ENCODE data around the gene PIP5K1C. TPM values are rescaled to one million over a fixed set of nuclear protein-coding genes. Genes with fewer than 3 reads are reported as not detected.

PIP5K1C gene
- total RNA-seq, 1 donor from 2014 or later: 22.5 TPM

GRCh38 chr19:3659746-3660112, 40.5 kb downstream of the PIP5K1C start:
- intact Hi-C loops (cut with micrococcal nuclease): no loop called here
- Mint-ChIP-seq H3K4me1 (no peaks in the 10 kb centered on the region), H3K36me3 (ENCODE audit: low read depth) (peaks cover 14% of the 10 kb centered on the region), H3K27ac (no peak overlapping the region), H3K27me3 (no peaks in the 10 kb centered on the region), H3K4me3 (no peak overlapping the region), H3K9me3 (no peaks in the 10 kb centered on the region)
- no peak for DNase-seq

DNA sequence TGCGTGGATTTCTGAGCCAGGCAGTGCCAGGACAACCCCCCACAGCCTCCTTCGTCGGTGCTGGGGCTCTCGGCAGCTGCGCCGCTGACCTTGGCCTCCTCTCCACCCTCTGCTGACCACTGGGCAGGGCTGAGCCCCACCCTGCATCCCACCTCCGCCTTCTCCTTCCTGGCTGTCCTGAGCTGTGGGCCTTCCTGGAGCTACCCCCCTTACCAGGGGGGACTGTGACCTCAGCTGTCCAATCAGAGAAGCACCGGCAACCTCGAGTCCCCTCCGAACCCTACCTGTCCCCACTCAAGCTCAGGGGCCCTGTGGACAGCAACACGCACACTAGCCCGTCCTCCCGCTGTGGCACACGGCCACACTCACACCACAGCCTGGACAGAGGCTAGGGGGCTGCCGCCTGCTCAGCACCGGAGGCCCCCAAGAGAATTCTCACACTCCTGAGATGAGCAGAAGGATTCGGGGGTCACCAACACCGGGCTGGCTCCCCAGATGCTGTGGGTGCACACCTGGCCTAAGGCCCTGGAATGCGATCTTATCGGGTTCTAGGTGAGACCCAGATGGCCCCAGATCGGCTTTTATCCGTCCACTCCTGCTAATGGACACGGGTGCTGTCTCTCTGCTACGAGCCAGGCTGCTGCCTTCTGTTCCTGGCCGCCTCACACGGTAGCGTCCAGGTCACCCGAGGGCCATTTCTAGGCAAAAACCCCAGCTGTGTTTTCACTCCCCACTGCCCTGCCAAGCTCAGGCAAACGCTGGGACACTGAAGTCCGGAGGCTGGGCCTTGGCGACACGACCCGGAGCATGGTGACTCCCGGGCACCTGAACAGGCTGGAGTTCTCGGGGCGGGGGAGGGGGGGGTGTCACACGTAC, 41.2 kb downstream of the PIP5K1C start:
- Mint-ChIP-seq H3K27ac (no peak overlapping the region), H3K36me3 (ENCODE audit: low read depth) (peaks cover 14% of the 10 kb centered on the region), H3K4me1 (no peaks in the 10 kb centered on the region), H3K4me3 (no peak overlapping the region), H3K9me3 (no peaks in the 10 kb centered on the region), H3K27me3 (no peaks in the 10 kb centered on the region)
- DNase-seq: no peak
- intact Hi-C loops (cut with micrococcal nuclease): no loop called here

DNA sequence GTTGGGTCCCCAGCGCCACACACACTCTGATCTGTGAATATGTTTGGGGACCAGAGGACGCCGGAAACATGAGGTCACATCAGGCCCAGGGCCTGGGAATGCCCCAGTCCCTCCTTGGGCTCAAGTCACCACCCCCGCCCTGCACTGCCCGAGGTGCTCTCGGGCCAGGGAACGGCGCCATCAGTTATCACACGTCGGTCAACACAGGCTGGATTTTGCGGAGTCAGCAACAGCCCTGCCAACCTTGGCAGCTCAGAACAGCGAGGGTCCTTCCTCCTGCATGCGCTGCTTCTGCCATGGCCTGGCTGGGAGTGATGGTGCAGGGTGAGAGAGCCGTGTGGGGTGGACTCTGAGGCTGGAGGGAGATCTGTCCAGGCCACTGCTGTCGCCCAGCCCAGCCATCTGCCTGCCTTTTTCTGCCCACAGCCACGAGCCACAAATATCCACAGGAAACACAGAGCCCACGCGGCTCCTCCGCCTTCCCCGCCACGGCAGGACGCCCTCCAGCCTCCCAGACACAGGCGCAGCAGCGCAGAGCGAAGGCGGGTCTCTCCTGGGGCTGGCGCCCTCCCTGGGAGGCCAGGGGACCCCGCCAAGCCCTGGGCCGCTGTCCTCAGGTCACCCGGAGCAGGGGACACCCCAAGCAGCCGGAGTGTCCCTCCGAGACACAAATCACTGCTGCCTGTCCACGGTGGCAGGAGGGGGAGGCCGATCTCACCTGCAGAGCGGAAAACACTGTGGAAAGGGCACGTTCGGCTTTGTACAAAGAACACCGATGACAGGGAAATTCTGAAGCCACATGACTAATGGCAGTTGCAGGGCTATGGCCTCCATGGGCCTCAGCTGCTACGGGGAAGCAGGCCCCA, 42.0 kb downstream of the PIP5K1C start:
- Mint-ChIP-seq H3K36me3 (ENCODE audit: low read depth) (peaks cover 12% of the 10 kb centered on the region), H3K4me1 (no peaks in the 10 kb centered on the region), H3K27ac (no peak overlapping the region)

DNA sequence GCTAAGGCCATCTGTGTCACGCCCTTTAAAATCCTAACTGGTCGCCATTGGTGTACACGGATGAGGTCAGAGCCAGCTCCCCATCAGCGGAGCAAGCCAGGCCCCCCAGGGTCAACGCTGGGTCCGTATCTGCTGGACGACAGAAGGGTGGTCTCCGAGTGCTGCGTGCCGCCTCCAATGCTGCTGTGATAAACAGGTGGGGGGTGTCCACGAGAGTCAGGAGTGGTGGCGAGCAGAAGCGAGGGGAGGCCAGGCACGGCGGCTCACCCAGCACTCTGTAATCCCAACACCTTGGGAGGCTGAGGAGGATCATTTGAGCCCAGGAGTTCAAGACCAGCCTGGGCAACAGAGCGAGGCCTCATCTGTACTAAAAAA, 42.9 kb downstream of the PIP5K1C start:
- H3K4me1 Mint-ChIP-seq: no peaks in the 10 kb centered on the region
- no peak for DNase-seq
- H3K9me3 Mint-ChIP-seq: no peaks in the 10 kb centered on the region
- no peaks in the 10 kb centered on the region for H3K27me3 Mint-ChIP-seq
- H3K27ac Mint-ChIP-seq: no peak overlapping the region
- no peak overlapping the region for H3K4me3 Mint-ChIP-seq
- intact Hi-C loops (cut with micrococcal nuclease): no loop called here
- peaks cover 10% of the 10 kb centered on the region for H3K36me3 Mint-ChIP-seq (ENCODE audit: low read depth)

More for the DNA sequence above, 42.0 kb downstream of the PIP5K1C start:
- Mint-ChIP-seq H3K27me3 (no peaks in the 10 kb centered on the region), H3K4me3 (no peak overlapping the region), H3K9me3 (no peaks in the 10 kb centered on the region)
- intact Hi-C loops (cut with micrococcal nuclease): no loop called here
- no peak for DNase-seq

DNA sequence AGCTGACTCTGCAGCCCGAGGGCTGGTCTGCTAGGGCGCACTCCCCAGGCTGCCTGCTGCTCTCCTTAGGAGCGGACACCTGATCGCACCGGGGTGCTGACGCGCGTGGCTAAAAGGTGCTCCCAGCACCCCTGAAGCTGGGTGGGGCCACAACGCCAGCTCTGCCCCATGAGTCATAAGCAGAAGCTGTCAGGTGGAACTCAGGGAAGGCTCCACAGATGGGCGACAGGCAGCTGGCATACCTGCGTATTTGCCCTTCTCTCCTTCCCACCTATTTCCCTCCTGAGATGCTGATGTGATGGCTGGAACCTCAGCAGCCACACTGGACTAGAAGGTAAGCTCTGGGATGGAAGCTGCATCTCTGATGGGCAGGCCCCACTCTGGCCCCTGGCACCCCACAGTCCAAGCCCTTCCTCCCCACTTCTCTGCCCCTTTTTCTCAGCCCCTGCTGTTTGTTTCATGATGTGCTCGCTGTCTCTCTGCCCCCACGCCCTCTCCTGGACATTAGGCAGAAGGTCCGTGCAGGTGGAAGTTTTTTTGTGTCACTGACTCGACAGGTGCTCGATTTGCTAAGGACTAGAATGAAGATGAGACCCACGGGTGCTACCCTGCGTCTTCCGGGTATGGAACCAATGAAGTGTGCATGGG, 43.4 kb downstream of the PIP5K1C start:
- intact Hi-C loops (cut with micrococcal nuclease): no loop called here
- no peak for DNase-seq
- Mint-ChIP-seq H3K27me3 (no peaks in the 10 kb centered on the region), H3K27ac (no peak overlapping the region), H3K9me3 (no peaks in the 10 kb centered on the region), H3K4me1 (no peaks in the 10 kb centered on the region), H3K36me3 (ENCODE audit: low read depth) (peaks cover 10% of the 10 kb centered on the region), H3K4me3 (no peak overlapping the region)

DNA sequence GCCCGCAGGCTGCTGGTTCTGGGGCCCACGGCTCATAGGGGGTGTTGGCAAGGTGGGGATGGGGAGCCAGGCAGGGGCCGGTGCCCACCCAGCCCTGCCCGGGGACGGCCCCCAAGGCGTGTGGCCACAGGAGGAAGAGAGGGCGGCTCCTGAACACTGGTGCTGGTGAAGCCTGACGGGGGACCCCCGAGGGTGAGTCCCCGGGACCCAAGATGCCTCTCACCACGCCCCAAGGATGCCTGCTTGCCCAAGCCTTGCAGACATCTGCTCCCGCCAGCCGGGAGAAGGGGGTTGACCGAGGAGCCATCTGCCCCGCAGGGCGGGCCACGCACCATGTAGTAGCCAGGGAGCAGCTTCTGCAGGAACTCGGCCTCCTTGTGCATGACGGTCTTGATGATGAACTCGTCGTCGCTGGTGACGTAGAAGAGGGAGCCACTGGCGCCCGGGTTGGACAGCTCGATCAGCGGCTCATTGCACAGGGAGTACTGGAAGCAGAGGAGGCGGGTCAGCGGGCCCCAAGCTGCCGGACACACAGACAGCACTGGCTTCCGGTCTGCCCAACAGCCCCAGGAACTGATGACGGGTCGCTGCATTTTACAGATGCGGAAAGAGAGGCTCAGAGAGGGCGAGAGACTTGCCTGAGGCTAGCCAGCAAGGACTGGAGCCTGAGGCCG, 44.1 kb downstream of the PIP5K1C start:
- Mint-ChIP-seq H3K4me1 (no peaks in the 10 kb centered on the region), H3K27ac (no peak overlapping the region), H3K9me3 (no peaks in the 10 kb centered on the region), H3K36me3 (ENCODE audit: low read depth) (peaks cover 12% of the 10 kb centered on the region), H3K27me3 (no peaks in the 10 kb centered on the region), H3K4me3 (no peak overlapping the region)
- intact Hi-C loops (cut with micrococcal nuclease): no loop called here
- no peak for DNase-seq

DNA sequence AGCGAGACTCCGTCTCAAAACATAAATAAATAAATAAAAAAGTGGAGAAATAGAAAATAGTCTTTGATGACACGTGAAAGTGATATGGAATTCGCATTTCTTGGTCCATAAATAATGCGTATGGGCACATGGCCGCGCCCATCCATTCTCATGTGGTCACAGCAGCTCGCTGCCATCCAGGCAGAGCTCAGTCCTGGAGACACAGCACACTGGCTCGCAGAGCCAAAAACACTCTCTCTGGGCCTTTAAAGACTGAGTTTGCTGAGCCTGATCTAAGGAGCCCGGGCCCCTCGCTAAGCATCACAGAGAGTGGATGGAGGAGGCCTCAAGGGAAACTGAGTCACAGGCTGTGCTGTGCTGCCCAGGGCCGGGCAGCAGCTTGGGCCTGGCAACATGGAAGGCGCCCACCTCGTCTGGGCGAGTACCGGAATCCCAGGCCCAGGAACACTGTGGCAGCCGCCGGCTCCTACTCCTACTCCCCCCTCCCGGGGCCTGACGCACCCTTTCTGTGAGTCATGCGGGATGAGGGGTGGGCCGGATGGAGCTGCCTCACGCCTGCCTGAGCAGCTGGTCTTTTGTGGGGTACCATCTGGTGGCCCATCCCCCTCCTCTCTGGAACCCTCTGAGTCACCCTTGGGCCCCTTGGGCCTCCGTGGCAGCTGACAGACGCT, 44.7 kb downstream of the PIP5K1C start:
- H3K27ac Mint-ChIP-seq: no peak overlapping the region

GRCh38 chr19:3653865-3654513, 46.3 kb downstream of the PIP5K1C start:
- no peak overlapping the region for H3K27ac Mint-ChIP-seq
- no peaks in the 10 kb centered on the region for H3K27me3 Mint-ChIP-seq
- no peak for DNase-seq
- H3K4me1 Mint-ChIP-seq: no peaks in the 10 kb centered on the region
- no peaks in the 10 kb centered on the region for H3K9me3 Mint-ChIP-seq
- H3K4me3 Mint-ChIP-seq: no peak overlapping the region
- peaks cover 10% of the 10 kb centered on the region for H3K36me3 Mint-ChIP-seq (ENCODE audit: low read depth)
- intact Hi-C loops (cut with micrococcal nuclease): no loop called here

More for the DNA sequence above, 44.7 kb downstream of the PIP5K1C start:
- H3K4me1 Mint-ChIP-seq: no peaks in the 10 kb centered on the region
- no peaks in the 10 kb centered on the region for H3K9me3 Mint-ChIP-seq
- DNase-seq: no peak
- H3K4me3 Mint-ChIP-seq: no peak overlapping the region
- peaks cover 10% of the 10 kb centered on the region for H3K36me3 Mint-ChIP-seq (ENCODE audit: low read depth)
- H3K27me3 Mint-ChIP-seq: no peaks in the 10 kb centered on the region
- intact Hi-C loops (cut with micrococcal nuclease): no loop called here

GRCh38 chr19:3653081-3653795, 47.0 kb downstream of the PIP5K1C start:
- intact Hi-C loops (cut with micrococcal nuclease): no loop called here
- Mint-ChIP-seq H3K27ac (no peak overlapping the region), H3K36me3 (ENCODE audit: low read depth) (peaks cover 10% of the 10 kb centered on the region), H3K4me3 (no peak overlapping the region), H3K9me3 (no peaks in the 10 kb centered on the region), H3K4me1 (no peaks in the 10 kb centered on the region), H3K27me3 (no peaks in the 10 kb centered on the region)
- no peak for DNase-seq

DNA sequence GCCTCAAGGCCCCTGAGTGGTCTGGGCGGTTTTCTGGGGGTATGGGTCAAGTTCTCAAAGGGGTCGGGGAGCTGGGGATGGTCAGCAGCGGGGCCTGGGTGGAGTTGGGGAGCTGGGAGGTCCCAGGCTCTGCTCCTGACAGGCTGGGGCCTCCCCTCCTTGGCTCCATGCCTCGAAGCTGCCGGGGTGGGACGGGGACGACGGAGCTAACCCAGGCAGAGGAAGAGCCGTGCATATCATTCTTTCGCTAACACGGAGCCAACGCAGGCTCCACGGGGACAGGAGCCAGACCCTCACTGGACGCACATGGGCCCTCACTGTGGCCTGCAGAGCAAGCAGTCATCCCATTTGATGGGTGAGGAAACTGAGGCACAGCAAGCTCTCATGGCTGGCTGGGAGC, 47.8 kb downstream of the PIP5K1C start:
- no peak overlapping the region for H3K4me3 Mint-ChIP-seq
- peaks cover 9% of the 10 kb centered on the region for H3K36me3 Mint-ChIP-seq (ENCODE audit: low read depth)
- H3K4me1 Mint-ChIP-seq: no peaks in the 10 kb centered on the region
- H3K9me3 Mint-ChIP-seq: no peaks in the 10 kb centered on the region
- intact Hi-C loops (cut with micrococcal nuclease): no loop called here
- H3K27me3 Mint-ChIP-seq: no peaks in the 10 kb centered on the region
- H3K27ac Mint-ChIP-seq: no peak overlapping the region
- DNase-seq: no peak

DNA sequence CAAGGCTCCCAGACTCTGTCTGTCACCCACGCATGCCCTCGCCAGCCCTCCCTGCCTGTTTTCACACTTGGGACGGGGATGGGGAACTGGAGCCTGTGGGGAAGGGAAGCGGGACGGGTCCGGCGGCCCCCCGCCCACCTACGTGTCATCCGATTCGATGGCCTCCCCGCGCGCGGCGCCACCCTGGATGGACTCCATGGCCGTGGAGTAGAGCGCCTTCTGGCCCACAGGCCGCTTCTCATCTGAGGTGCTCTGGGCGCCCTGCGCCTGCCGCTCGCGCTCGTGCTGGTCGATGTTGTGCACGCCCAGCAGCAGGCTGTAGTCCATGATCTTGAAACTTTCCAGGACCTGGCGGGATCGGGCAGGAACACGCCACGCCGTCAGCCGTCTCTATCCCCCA, 48.6 kb downstream of the PIP5K1C start:
- peaks cover 4% of the 10 kb centered on the region for H3K36me3 Mint-ChIP-seq (ENCODE audit: low read depth)
- no peak overlapping the region for H3K27ac Mint-ChIP-seq
- no peak for DNase-seq
- no peak overlapping the region for H3K4me3 Mint-ChIP-seq
- no peaks in the 10 kb centered on the region for H3K4me1 Mint-ChIP-seq
- no peaks in the 10 kb centered on the region for H3K27me3 Mint-ChIP-seq
- intact Hi-C loops (cut with micrococcal nuclease): no loop called here
- H3K9me3 Mint-ChIP-seq: no peaks in the 10 kb centered on the region

- no peak for DNase-seq
- no peak overlapping the region for H3K27ac Mint-ChIP-seq
- H3K9me3 Mint-ChIP-seq: no peaks in the 10 kb centered on the region
- H3K4me3 Mint-ChIP-seq: no peak overlapping the region
- H3K4me1 Mint-ChIP-seq: no peaks in the 10 kb centered on the region
- intact Hi-C loops (cut with micrococcal nuclease): no loop called here
- H3K36me3 Mint-ChIP-seq (ENCODE audit: low read depth): peaks cover 2% of the 10 kb centered on the region
- no peaks in the 10 kb centered on the region for H3K27me3 Mint-ChIP-seq
Observed at GRCh38 chr19:3649888-3650287, 50.4 kb downstream of the PIP5K1C start.

All from activated CD4-positive, alpha-beta T cell treated with anti-CD3 and anti-CD28 coated beads, Interleukin-2, amount 10 ng/mL, durations not matched to agents 24 days and 14 days (primary cell).